Activated T-helper 1 cell treated with anti-CD3 and anti-CD28 coated beads, Interleukin-12 subunit alpha, Interleukin-12 subunit beta, Interleukin-2, Interleukin-4 antibody, amounts not matched to agents 30 ng/mL and 10 ng/mL and 1 ng/mL, durations not matched to agents 14 hours and 24 hours and 36 hours (primary cell): Measurements from ENCODE around the gene ZNF213. TPM values are rescaled to one million over a fixed set of nuclear protein-coding genes. Genes with fewer than 3 reads are reported as not detected.
A peak's percentile ranks its signal among the peaks of the same experiment; 100 is the strongest.

Source experiments
- DNase-seq: peaks from one replicate; pipeline ENCODE4 v3.0.0; 2021; ENCODE audit warnings: low spot score
- H3K27ac Mint-ChIP-seq: one replicate; pipeline ENCODE4 v1.8.0; 2021; ENCODE audit warnings: mild to moderate bottlenecking, mixed read lengths
- H3K27me3 Mint-ChIP-seq: one replicate; pipeline ENCODE4 v1.8.0; 2022; ENCODE audit warnings: mild to moderate bottlenecking, moderate library complexity, mixed read lengths; ENCODE audit not compliant: insufficient read depth
- H3K36me3 Mint-ChIP-seq: one replicate; pipeline ENCODE4 v1.8.0; 2021; ENCODE audit warnings: low read depth, mixed read lengths
- H3K4me1 Mint-ChIP-seq: one replicate; pipeline ENCODE4 v1.8.0; 2021; ENCODE audit warnings: low read depth, mixed read lengths
- H3K4me3 Mint-ChIP-seq: one replicate; pipeline ENCODE4 v1.8.0; 2021; ENCODE audit warnings: mild to moderate bottlenecking, moderate library complexity, mixed read lengths
- H3K9me3 Mint-ChIP-seq: one replicate; pipeline ENCODE4 v1.8.0; 2021; ENCODE audit warnings: mixed read lengths
- intact Hi-C: fragments of 100-400 bp; cut with micrococcal nuclease; formaldehyde crosslinking; loops from one replicate; pipeline ENCODE4 v1.15.1; 2024
- total RNA-seq: library from RNA; stranded (reverse); gene quantifications from 2 replicates; pipeline ENCODE4 v1.2.3, GENCODE V29; 2022

ZNF213 gene
- total RNA-seq, 1 donor from 2014 or later, result 9.6 TPM

GRCh38 chr16:3095869-3096268, 39.0 kb upstream of the ZNF213 start:
- Mint-ChIP-seq H3K27ac (no peak overlapping the region), H3K27me3 (no peaks in the 10 kb centered on the region), H3K9me3 (no peaks in the 10 kb centered on the region), H3K36me3 (no peaks in the 10 kb centered on the region), H3K4me3 (peak overlapping the region; percentile 39), H3K4me1 (peaks cover 33% of the 10 kb centered on the region)
- intact Hi-C loops, result loop anchor here (1.0 kb wide), 3 partner anchors 9 to 37 kb away; no protein-coding TSS in a partner anchor
- DNase-seq, result peak; percentile 57

GRCh38 chr16:3096362-3096761, 38.5 kb upstream of the ZNF213 start:
- H3K4me3 Mint-ChIP-seq, result no peak overlapping the region
- no peak for DNase-seq

GRCh38 chr16:3097266-3097665, 37.6 kb upstream of the ZNF213 start:
- Mint-ChIP-seq H3K36me3 (no peaks in the 10 kb centered on the region), H3K27me3 (no peaks in the 10 kb centered on the region), H3K9me3 (no peaks in the 10 kb centered on the region), H3K4me1 (peaks cover 38% of the 10 kb centered on the region), H3K27ac (no peak overlapping the region), H3K4me3 (no peak overlapping the region)
- intact Hi-C loops, result no loop called here
- no peak for DNase-seq

More at GRCh38 chr16:3096362-3096761, 38.5 kb upstream of the ZNF213 start:
- no peaks in the 10 kb centered on the region for H3K9me3 Mint-ChIP-seq
- intact Hi-C loops, result loop anchor here (1.0 kb wide), 3 partner anchors 9 to 37 kb away; no protein-coding TSS in a partner anchor
- peaks cover 33% of the 10 kb centered on the region for H3K4me1 Mint-ChIP-seq
- H3K36me3 Mint-ChIP-seq, result no peaks in the 10 kb centered on the region
- no peaks in the 10 kb centered on the region for H3K27me3 Mint-ChIP-seq
- no peak overlapping the region for H3K27ac Mint-ChIP-seq

GRCh38 chr16:3098459-3099394, 36.1 kb upstream of the ZNF213 start, which contains the start of gene ZSCAN10:
TSS of gene ZSCAN10 (minus strand) at chr16:3099294. CDS start at chr16:3092937, 6,357 bp downstream.
- Mint-ChIP-seq H3K27ac (peak within 1 kb of the TSS; percentile 78), H3K9me3 (no peaks in the 10 kb centered on the region), H3K4me1 (peaks cover 39% of the 10 kb centered on the region), H3K4me3 (peak within 1 kb of the TSS; percentile 69), H3K27me3 (no peaks in the 10 kb centered on the region), H3K36me3 (no peaks in the 10 kb centered on the region)
- intact Hi-C loops, result no loop called here
- DNase-seq, result no peak

GRCh38 chr16:3099395-3099731, 35.5 kb upstream of the ZNF213 start:
- Mint-ChIP-seq H3K36me3 (no peaks in the 10 kb centered on the region), H3K9me3 (no peaks in the 10 kb centered on the region), H3K27me3 (no peaks in the 10 kb centered on the region), H3K4me3 (peak overlapping the region; percentile 39), H3K4me1 (peaks cover 38% of the 10 kb centered on the region), H3K27ac (no peak overlapping the region)
- DNase-seq, result no peak
- intact Hi-C loops, result no loop called here

GRCh38 chr16:3099732-3100499, 34.9 kb upstream of the ZNF213 start:
- peak; percentile 87 for DNase-seq
- H3K9me3 Mint-ChIP-seq, result no peaks in the 10 kb centered on the region
- H3K36me3 Mint-ChIP-seq, result no peaks in the 10 kb centered on the region
- peak overlapping the region; percentile 78 for H3K27ac Mint-ChIP-seq
- no peaks in the 10 kb centered on the region for H3K27me3 Mint-ChIP-seq
- intact Hi-C loops, result loop anchor here (1.0 to 10.0 kb wide), 10 partner anchors 24 to 1155 kb away; partner anchors contain the start of genes MSRB1 and THOC6
- H3K4me1 Mint-ChIP-seq, result peaks cover 32% of the 10 kb centered on the region
- H3K4me3 Mint-ChIP-seq, result peak overlapping the region; percentile 69

- no peaks in the 10 kb centered on the region for H3K27me3 Mint-ChIP-seq
- peaks cover 31% of the 10 kb centered on the region for H3K4me1 Mint-ChIP-seq
- DNase-seq, result peak; percentile 41
- peak overlapping the region; percentile 84 for H3K27ac Mint-ChIP-seq
- intact Hi-C loops, result loop anchor here (2.0 to 10.0 kb wide), 5 partner anchors 26 to 1156 kb away; partner anchors contain the start of gene MSRB1
- peak overlapping the region; percentile 82 for H3K4me3 Mint-ChIP-seq
- no peaks in the 10 kb centered on the region for H3K36me3 Mint-ChIP-seq
- H3K9me3 Mint-ChIP-seq, result no peaks in the 10 kb centered on the region
These were observed 33.6 kb upstream of the ZNF213 start for GRCh38 chr16:3101018-3101840.

- peak overlapping the region; percentile 82 for H3K4me3 Mint-ChIP-seq
- peak overlapping the region; percentile 51 for H3K27ac Mint-ChIP-seq
- no peak for DNase-seq
- H3K27me3 Mint-ChIP-seq, result no peaks in the 10 kb centered on the region
- H3K4me1 Mint-ChIP-seq, result peaks cover 31% of the 10 kb centered on the region
- no peaks in the 10 kb centered on the region for H3K36me3 Mint-ChIP-seq
- intact Hi-C loops, result loop anchor here (2.0 to 10.0 kb wide), 5 partner anchors 27 to 1157 kb away; partner anchors contain the start of gene MSRB1
- H3K9me3 Mint-ChIP-seq, result no peaks in the 10 kb centered on the region
These were observed 32.9 kb upstream of the ZNF213 start for GRCh38 chr16:3101841-3102470.

GRCh38 chr16:3106205-3106928, 28.5 kb upstream of the ZNF213 start:
- Mint-ChIP-seq H3K4me3 (peak overlapping the region; percentile 85), H3K36me3 (no peaks in the 10 kb centered on the region), H3K27ac (peak overlapping the region; percentile 95), H3K4me1 (peaks cover 22% of the 10 kb centered on the region), H3K27me3 (no peaks in the 10 kb centered on the region), H3K9me3 (no peaks in the 10 kb centered on the region)
- DNase-seq, result peak; percentile 88
- intact Hi-C loops, result loop anchor here (1.0 to 10.0 kb wide), 7 partner anchors 18 to 1162 kb away; partner anchors contain the start of gene MSRB1

GRCh38 chr16:3112058-3112880, 22.6 kb upstream of the ZNF213 start, which contains the start of gene ZNF205:
TSS of gene ZNF205 (plus strand) at chr16:3112586. CDS start at chr16:3113431, 845 bp downstream.
- Mint-ChIP-seq H3K36me3 (no peaks in the 10 kb centered on the region), H3K27ac (no peak within 1 kb of the TSS), H3K27me3 (peaks cover 15% of the 10 kb centered on the region), H3K4me1 (peaks cover 3% of the 10 kb centered on the region), H3K4me3 (no peak within 1 kb of the TSS), H3K9me3 (no peaks in the 10 kb centered on the region)
- no peak for DNase-seq
- intact Hi-C loops, result no loop called here
